NCI-H524 treated with DMSO at 0.1 percent for 48 hours (cell line): ENCODE results near the gene CPEB4.

Source experiments
- DNase-seq: peaks from one replicate; lab custom pipeline; 2025; lab: John Stamatoyannopoulos, UW

Gene CPEB4

DNA sequence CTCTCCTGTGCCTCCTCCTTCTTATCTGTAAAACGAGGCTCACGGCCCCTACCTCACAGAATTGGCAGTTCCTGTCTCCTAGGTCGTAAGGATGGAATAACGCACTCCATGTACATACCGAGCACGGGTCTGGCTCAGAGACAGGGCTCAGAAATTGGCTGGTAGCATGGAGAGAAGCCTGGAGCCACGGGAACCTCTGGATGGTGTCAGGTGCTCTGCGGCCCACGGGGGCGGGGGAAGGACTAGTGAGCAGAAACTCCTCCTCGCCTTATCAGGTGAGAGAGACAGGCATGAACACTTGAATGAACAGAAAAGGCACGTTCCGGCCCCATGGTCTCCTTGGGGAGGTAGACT is 85.4 kb downstream of the CPEB4 start:
- DNase-seq, result no peak

DNA sequence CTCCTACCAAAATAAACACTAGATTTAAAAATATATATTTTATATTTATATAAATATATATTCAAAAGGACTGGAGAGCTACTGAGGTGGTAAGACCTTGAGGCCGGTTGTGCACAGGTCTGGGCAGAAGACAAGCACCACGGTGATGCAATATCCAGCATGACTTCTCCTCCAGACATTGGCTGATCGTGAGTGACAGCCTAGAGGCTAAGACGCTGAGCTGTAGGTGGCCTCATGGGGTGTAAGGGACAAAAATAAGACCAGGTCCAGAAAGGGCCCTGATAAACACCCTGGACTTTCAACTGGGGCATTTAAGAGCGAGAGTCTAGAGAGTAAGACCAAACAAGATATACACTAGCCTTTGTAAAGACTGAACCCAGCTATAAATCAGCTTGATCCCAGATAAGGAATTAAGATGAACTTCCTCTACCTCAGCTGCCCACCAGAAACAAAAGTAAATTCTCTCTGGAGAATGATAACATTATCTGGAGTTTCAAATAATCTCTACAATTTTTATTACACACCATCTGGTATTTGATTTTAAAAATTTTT is 86.6 kb downstream of the CPEB4 start:
- no peak for DNase-seq

DNA sequence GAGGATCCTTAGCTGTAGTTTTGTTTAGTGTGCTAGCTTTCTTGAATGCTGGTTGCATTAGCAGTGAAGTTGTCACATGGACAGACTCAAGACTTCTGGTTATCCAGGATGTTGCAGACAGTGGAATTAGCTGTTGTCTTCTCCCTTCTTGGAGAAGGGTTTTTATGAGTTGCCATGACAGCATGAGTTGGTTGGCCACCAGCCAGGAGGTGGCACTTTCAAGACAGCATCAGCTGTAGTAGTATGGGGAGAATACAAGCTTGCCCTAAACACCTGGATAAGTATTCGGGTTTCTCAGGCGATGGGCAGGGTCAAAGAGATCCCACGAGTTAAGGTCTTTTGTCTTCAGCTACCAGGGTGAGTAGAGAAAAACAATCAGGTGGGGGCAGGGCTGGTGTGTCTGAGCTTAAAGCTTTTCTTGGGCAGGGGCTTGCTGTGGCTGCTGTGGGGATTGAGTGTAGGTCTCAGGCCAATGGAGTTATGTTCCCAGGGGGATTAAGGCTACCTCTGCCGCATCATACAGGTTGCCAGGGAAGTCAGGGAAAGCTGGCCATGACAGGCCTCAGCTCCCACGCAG is 93.1 kb downstream of the CPEB4 start:
- DNase-seq, result no peak

DNA sequence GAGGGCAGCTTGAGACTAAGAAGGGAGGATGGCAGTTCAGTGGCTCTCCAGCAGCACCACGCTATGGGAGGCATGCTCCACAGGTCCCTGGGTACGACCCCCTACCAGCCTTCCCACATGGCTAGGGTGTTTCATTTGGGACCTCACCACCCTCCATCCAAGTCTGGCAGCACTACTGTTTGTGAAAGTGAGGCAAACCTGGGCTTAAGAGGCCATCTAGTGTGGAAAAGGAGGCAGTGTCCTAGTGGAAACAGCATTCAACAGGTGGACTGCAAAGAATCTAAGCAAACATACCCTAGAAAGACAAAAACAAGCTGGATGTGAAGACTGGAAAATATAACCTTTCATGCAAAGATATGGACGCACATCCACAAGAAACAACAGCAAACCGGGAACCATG is 96.1 kb downstream of the CPEB4 start:
- peak; percentile 22 for DNase-seq

- DNase-seq, result no peak
Observed at GRCh38 chr5:173988554-173989431, 100.6 kb downstream of the CPEB4 start, which contains the start of gene C5orf47. C5orf47 (plus strand) TSS chr5:173989170; CDS start chr5:173989264, 94 bp downstream.

GRCh38 chr5:173989432-173990082 is 101.4 kb downstream of the CPEB4 start:
- DNase-seq, result no peak

GRCh38 chr5:173997331-173997730 is 109.2 kb downstream of the CPEB4 start:
- DNase-seq, result no peak

DNA sequence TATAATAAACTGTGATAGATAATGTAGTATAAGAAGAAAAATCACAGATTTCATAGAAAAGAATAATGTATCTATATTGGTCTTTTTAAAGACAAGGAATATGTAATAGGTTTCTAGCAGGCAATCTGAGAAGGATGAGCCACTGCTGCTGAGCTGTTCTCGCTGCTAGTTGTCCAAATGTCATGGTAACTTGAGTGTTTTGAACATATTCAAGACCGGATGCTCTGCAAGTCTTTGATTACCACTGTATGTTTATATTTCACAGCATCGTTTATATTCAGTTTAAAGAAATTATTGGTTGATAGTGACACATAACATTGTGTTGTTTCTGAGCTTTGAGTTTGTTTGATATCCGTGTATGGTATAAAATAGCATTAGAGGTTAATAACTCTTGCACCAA is 110.4 kb downstream of the CPEB4 start:
- DNase-seq, result no peak

DNA sequence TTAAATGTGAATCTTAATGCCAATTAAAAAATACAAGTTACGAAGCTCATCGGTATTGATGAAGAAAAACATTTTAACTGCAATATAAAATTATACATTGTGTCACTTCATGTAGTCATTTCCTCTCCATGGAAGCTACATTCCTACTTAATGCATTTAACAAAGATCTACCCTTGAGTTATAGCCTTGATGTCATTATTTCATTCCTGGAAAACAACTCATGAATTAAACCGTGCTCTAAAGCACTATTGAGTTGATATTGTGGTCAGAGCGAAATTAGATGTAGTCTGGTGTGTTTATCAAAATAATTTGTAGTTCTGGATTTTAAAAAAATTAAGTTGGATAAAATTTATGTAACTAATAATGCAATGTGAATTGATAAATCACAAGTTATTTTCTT is 111.9 kb downstream of the CPEB4 start:
- no peak for DNase-seq

DNA sequence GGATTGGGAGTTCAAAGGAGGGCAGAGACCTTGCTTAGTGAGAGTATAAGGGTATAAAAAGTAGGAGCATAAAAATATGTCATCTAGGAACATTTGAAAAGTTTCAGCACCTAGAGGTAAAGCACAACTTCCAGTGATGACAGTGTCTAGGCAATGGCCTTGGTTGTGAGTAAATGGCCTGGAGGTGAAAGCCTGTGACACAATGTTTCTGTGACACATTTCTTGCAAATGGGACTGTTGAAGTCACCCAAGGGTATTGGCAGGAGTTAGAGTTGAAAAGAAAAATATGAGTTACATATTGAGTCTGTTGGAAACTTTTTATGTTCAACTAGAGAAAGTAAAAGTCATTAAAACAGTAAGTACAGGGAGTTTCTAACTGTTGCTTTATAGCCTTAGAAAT is 115.6 kb downstream of the CPEB4 start:
- DNase-seq, result no peak

GRCh38 chr5:174008922-174009321 is 120.8 kb downstream of the CPEB4 start:
- no peak for DNase-seq

DNA sequence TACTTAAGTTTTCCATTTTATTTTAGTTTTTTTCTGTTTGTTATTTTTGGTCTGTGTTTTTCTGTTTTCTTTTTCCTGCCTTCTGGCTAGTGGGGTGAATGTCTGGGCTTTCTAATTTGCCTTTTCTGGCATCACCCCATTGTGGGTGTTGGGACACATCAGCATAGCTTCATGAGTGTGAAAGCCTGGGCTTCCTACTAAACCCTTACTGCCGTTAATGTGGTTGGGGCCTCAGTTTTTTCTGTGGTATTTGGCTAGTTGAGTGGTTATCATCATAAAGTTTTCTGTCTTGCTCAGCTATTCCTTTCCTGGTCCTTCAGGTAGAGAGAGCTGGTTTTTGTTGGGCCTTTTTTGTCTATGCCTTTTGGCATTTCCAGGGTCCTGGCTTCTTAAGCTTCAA is 122.2 kb downstream of the CPEB4 start:
- DNase-seq, result no peak

- no peak for DNase-seq
Observed at GRCh38 chr5:174011441-174011840, 123.3 kb downstream of the CPEB4 start.
